HFFc6 (cell line): Measurements from ENCODE around the gene LRRK1. TPM values are rescaled to one million over a fixed set of nuclear protein-coding genes. Genes with fewer than 3 reads are reported as not detected.

Experiments
- DNase-seq: peaks from one replicate; pipeline ENCODE4 v3.0.0-alpha.2; 2018
- H3K27ac Mint-ChIP-seq: 2 replicates; pipeline ENCODE4 v1.8.0; 2020; ENCODE audit warnings: mild to moderate bottlenecking, mixed read lengths
- H3K27me3 Mint-ChIP-seq: 2 replicates; pipeline ENCODE4 v1.8.0; 2021; ENCODE audit warnings: mild to moderate bottlenecking, moderate library complexity, mixed read lengths; ENCODE audit not compliant: insufficient read depth
- H3K36me3 Mint-ChIP-seq: 2 replicates; pipeline ENCODE4 v1.8.0; 2021; ENCODE audit warnings: low read depth, mixed read lengths
- H3K4me1 Mint-ChIP-seq: 2 replicates; pipeline ENCODE4 v1.8.0; 2020; ENCODE audit warnings: low read depth, mixed read lengths
- H3K4me3 Mint-ChIP-seq: 2 replicates; pipeline ENCODE4 v1.8.0; 2020; ENCODE audit warnings: mild to moderate bottlenecking, moderate library complexity, mixed read lengths
- H3K9me3 Mint-ChIP-seq: 2 replicates; pipeline ENCODE4 v1.8.0; 2020; ENCODE audit warnings: mild to moderate bottlenecking, mixed read lengths
- CTCF ChIP-seq: fragments of 200-600 bp; sonication (generic); IDR thresholded peaks from 2 replicates; pipeline ENCODE4 v1.5.0; 2021; ENCODE audit warnings: antibody characterized with exemption, mild to moderate bottlenecking
- total RNA-seq, 6 experiments: library from RNA; stranded (reverse); fragmentation: NEBNext Ultra II Directional; extraction: Animal tissue kit (Norgen Biotek cat#: 25700); gene quantifications; 2 replicates in 1 of 6; 3 replicates in 5 of 6; pipeline ENCODE4 v1.2.3, GENCODE V29; 2021

LRRK1 gene
- total RNA-seq, 6 experiments from 2014 or later: 11.4 to 14.8 (median 13.5) TPM

GRCh38 chr15:100887211-100887913 is 31.8 kb upstream of the LRRK1 start:
- no peaks in the 10 kb centered on the region for H3K9me3 Mint-ChIP-seq
- no peaks in the 10 kb centered on the region for H3K36me3 Mint-ChIP-seq
- peaks cover 12% of the 10 kb centered on the region for H3K27me3 Mint-ChIP-seq
- no peak overlapping the region for H3K4me3 Mint-ChIP-seq
- H3K27ac Mint-ChIP-seq: no peak overlapping the region
- H3K4me1 Mint-ChIP-seq: peaks cover 18% of the 10 kb centered on the region
- no peak for TF ChIP-seq CTCF
- no peak for DNase-seq

- Mint-ChIP-seq H3K9me3 (no peaks in the 10 kb centered on the region), H3K27ac (peak overlapping the region; percentile 81), H3K36me3 (no peaks in the 10 kb centered on the region), H3K4me1 (peaks cover 18% of the 10 kb centered on the region), H3K4me3 (peak overlapping the region; percentile 79), H3K27me3 (peaks cover 13% of the 10 kb centered on the region)
- no peak for TF ChIP-seq CTCF
- peak; percentile 65 for DNase-seq
Measured at GRCh38 chr15:100889385-100890050, 29.6 kb upstream of the LRRK1 start.

GRCh38 chr15:100890051-100890720 is 29.0 kb upstream of the LRRK1 start:
- DNase-seq: no peak
- H3K27ac Mint-ChIP-seq: peak overlapping the region; percentile 81
- TF ChIP-seq CTCF: no peak
- no peaks in the 10 kb centered on the region for H3K9me3 Mint-ChIP-seq
- H3K27me3 Mint-ChIP-seq: peaks cover 8% of the 10 kb centered on the region
- no peak overlapping the region for H3K4me3 Mint-ChIP-seq
- H3K36me3 Mint-ChIP-seq: no peaks in the 10 kb centered on the region
- H3K4me1 Mint-ChIP-seq: peaks cover 18% of the 10 kb centered on the region

GRCh38 chr15:100890850-100891249 is 28.3 kb upstream of the LRRK1 start:
- TF ChIP-seq CTCF: no peak
- no peak for DNase-seq
- peaks cover 18% of the 10 kb centered on the region for H3K4me1 Mint-ChIP-seq
- H3K27ac Mint-ChIP-seq: no peak overlapping the region
- no peaks in the 10 kb centered on the region for H3K36me3 Mint-ChIP-seq
- H3K4me3 Mint-ChIP-seq: no peak overlapping the region
- H3K27me3 Mint-ChIP-seq: peaks cover 9% of the 10 kb centered on the region
- no peaks in the 10 kb centered on the region for H3K9me3 Mint-ChIP-seq

- Mint-ChIP-seq H3K27ac (no peak overlapping the region), H3K36me3 (no peaks in the 10 kb centered on the region)
Measured at GRCh38 chr15:100891307-100892012, 27.7 kb upstream of the LRRK1 start.

More at GRCh38 chr15:100891307-100892012, 27.7 kb upstream of the LRRK1 start:
- no peak for DNase-seq
- Mint-ChIP-seq H3K4me1 (peaks cover 18% of the 10 kb centered on the region), H3K9me3 (no peaks in the 10 kb centered on the region), H3K4me3 (no peak overlapping the region), H3K27me3 (peaks cover 8% of the 10 kb centered on the region)
- TF ChIP-seq CTCF: no peak
